SIG-M5 treated with dmso at 0.1 percent for 504 hours (cell line): Measurements from ENCODE around the gene RICTOR.

ENCODE experiments used
- DNase-seq: peaks from one replicate; lab custom pipeline; 2025; ENCODE audit not compliant: unreplicated experiment; lab: John Stamatoyannopoulos, UW

The RICTOR gene, protein sequence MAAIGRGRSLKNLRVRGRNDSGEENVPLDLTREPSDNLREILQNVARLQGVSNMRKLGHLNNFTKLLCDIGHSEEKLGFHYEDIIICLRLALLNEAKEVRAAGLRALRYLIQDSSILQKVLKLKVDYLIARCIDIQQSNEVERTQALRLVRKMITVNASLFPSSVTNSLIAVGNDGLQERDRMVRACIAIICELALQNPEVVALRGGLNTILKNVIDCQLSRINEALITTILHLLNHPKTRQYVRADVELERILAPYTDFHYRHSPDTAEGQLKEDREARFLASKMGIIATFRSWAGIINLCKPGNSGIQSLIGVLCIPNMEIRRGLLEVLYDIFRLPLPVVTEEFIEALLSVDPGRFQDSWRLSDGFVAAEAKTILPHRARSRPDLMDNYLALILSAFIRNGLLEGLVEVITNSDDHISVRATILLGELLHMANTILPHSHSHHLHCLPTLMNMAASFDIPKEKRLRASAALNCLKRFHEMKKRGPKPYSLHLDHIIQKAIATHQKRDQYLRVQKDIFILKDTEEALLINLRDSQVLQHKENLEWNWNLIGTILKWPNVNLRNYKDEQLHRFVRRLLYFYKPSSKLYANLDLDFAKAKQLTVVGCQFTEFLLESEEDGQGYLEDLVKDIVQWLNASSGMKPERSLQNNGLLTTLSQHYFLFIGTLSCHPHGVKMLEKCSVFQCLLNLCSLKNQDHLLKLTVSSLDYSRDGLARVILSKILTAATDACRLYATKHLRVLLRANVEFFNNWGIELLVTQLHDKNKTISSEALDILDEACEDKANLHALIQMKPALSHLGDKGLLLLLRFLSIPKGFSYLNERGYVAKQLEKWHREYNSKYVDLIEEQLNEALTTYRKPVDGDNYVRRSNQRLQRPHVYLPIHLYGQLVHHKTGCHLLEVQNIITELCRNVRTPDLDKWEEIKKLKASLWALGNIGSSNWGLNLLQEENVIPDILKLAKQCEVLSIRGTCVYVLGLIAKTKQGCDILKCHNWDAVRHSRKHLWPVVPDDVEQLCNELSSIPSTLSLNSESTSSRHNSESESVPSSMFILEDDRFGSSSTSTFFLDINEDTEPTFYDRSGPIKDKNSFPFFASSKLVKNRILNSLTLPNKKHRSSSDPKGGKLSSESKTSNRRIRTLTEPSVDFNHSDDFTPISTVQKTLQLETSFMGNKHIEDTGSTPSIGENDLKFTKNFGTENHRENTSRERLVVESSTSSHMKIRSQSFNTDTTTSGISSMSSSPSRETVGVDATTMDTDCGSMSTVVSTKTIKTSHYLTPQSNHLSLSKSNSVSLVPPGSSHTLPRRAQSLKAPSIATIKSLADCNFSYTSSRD (N-terminal part only)

DNA sequence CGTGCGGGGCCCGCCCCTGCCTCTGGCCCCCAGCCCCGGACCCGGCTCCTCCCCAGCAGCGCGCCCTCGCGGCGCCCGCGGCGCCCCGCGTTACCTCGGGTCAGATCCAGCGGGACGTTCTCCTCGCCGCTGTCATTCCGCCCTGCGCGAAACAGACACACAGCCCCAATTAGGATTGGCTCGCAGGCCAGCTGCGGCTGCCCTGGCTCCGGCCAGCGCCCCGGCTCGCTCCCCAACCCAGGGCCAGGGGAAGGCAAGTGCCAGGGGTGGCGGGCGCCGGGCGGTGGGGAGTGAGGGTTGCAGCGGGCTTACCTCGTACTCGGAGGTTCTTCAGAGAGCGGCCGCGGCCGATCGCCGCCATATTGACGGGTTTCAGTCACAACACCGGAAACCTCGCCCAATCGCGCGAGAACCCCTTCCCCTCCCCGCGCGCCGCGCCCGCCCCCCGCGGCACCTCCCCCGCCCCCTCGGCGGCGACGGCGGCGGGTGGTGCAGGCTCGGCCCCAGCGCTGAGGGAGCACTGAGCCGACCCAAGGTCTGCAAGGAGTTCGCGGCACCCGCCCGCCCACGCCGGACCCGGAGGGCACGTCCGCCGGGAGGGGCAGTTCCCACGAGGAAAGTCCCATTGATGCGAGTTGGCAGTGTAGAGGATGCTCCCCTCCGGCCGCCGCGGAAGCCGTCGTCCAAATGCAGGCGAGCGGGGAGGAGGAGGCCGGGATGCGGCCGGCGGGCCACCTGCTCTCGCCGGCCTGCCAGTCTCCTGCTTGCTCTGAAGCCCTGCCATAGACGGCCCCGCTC is at the start of gene RICTOR:
Gene RICTOR (minus strand): TSS at position 383 of the 798 bp plus-strand sequence. CDS start 22 bp downstream, at position 361.
- peak; percentile 80 for DNase-seq

DNA sequence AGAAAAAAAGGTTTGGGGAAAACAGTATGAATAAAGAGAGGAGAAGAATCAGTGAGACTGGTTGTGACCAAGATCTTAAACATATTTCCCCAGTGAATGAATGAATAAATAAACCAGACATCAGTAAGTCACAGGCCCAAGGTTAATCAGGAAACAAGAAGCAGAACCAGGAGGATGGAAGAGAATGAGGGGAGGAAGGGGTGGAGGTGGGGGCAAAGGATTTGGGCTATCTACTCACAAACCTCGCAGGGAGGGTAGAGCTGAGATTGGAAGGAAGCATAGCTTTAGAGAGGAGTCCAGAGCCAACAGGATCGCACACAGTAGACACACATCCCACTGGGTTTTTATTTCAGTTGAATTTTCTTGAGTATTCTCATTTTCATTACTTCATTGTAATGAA is 47.7 kb upstream of the RICTOR start:
- DNase-seq = no peak

DNA sequence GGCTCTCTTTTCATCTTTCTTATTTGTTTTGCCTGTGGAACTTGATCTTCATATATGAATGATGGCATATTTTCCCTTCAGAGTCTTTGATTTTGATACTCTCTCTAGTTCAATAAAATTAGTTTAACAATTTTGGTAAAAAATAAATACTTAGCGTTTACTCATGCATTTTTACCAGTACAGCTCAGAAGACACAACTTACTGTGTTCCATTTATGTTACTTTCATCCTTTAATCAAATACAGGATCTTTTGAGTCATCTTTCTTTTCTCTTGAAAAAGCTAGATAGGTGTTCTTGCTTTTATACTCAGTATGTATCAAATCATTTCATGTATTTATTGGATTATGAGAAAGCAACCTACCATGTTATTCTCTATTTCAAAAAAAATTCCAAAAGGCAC is 47.1 kb upstream of the RICTOR start:
- DNase-seq = no peak

DNA sequence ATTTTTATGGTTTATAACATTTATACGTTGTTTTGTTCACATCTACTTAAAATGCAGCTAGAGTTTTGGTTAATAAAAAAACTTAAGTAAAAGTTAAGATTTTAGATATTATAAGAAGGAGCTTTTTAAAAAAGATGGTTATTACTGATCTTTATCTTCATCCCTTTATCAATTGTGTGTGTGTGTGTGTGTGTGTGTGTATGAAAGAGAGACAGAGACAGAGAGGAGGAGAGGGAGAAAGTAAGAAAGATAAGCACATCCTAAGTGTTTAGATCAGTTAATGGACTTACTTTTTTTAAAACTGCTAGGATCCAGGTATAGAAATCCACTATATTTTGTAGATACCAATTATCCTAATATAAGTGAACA is 45.8 kb upstream of the RICTOR start:
- no peak for DNase-seq

DNA sequence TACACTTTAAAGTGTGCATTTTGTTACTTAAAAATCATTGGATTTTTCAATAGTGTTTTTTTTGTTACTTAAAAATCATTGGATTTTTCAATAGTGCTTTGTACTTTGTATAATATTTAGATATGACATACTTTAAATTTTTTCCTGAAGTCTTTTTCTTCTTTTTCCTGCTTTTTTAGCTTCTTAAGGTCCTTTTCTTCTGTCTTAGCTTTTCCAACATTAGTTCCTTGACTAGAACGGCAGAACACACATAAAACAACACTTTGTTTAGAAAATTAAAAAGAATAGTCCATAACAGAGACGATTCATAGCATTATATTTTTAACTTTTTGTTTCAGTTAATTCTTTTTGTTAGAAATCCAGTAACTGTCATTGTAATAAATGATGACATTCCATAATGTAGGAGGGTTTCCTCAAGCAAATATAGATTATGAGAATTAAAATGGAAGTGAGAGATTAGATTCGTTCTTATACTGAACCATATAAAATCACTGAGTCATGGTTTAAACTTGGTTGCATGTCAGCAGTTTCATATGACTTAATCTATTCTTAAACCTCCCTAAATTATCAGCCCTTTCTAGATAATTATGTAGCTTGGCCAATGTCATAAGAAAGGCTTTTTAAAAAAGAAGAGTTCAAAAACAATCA is 45.3 kb upstream of the RICTOR start:
- no peak for DNase-seq

DNA sequence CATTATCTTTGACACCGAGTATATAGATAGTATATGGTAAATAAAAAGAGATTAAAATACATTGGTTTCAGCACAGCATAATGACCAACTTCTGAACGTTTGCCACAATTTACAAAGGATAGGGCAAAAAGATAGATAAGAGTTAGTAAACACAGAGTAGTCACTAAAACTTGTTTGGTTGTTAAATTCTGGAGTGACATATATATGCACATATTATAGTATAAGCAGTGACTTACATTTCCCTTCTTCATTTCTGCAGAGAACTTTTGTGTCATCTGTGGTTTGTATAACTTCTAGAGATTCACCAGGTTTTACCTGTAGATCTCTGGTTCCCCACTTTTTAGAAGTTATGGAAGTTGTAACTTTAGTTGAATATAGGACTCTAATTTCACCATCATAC is 44.4 kb upstream of the RICTOR start:
- no peak for DNase-seq

DNA sequence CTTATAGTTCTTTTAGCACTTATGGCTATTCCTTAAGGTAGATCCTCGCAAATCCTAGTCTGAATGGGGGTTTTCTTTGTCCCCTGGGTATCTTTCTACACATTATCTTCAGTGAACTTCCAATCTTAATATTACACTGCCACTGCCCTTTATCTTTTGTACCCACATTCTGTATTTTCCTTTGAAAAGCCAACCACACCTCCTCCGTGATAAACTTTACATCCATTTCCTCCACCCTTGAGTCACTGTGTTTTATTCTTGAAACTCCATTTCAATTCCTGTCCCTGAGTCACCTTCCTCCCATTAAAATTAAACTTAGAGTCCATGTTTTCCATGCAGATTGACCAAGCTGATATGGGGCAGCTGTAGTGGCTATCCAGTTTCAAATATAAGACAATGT is 43.2 kb upstream of the RICTOR start:
- DNase-seq = no peak

DNA sequence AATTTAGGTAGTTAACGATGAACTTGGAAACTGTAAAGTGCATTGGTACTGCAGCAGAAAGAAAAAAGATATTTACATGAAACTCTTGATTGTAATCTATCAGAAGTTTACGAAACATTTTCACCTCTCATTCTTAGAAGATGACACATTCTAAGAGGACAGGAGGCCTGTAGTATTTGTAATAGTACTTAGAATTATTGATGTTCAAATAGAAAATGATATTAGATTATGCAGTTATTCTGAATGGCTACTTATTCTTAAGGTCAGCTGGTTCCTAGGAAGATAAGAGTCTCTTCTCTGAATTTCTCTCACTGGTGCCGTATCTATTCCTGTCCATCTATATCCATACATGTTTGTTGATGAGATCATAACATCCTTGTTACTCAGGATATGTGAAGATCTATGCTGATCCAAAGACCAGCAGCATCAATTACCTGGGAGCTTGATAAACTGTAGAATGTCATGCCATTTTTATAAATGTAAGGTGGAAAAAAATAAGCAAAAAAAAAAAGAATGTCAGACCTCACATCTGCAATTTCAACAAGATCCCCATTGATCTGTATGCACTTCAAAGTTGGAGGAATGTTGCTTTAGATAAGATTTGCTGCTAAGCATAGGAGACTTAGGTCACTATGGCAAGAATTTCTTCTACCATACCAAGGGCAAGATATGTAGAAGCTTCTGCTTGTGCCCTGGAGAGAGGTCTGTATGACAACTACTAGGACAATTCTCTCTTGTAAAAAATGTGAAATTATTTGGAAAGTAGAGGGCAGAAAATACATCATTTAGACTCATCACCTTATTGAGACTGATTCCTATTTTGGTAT is 42.4 kb upstream of the RICTOR start:
- DNase-seq = no peak

DNA sequence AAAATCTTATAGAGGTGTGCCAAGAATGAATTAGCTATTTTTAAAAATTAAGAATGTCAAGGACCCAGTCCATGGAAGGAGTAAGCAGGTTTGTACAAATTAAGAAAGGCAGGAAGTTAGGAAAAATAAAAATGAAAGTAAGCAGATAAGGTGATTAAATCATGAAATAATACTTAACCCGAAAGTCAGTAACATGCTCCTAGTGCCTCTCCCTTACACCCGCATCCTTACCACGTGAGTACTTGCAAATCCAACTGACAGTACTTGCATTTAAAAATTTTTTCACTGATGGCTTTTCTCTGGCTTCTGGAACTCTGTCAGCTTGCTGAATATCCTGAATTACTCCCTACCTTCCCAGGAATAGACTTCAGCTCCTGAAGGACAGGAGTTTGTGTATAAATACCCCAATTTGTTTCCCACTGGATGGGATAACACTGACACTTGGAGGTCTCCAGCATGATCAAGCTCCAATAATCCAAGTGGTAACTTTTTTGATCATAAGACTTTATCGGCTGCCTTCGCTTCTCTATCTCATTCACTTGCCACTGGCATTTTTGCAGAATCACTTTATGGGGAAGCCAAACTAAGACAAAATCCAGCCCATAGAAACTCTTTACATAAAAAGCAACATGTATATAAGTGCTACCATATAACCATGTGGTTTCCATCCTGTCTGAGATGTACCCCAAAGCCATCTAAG is 41.6 kb upstream of the RICTOR start:
- DNase-seq = no peak

DNA sequence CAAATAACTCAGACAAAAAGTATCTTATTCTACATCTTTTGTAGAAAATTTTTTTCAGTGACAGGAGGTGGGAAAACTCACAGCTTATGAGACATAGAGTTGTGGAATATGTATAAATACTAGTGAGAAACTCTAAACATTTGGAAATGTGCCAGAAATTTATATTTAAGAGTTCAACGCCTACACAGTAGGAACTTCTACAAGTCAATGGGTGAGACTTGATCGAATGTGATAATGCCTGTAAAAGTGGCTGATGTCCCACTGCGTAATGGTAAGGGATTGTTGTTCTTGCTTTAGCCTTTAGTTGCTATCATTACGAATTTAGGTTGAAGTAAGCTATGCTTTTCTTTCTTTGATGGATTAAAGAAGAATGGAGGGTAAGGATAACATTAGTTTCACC is 40.0 kb upstream of the RICTOR start:
- no peak for DNase-seq

DNA sequence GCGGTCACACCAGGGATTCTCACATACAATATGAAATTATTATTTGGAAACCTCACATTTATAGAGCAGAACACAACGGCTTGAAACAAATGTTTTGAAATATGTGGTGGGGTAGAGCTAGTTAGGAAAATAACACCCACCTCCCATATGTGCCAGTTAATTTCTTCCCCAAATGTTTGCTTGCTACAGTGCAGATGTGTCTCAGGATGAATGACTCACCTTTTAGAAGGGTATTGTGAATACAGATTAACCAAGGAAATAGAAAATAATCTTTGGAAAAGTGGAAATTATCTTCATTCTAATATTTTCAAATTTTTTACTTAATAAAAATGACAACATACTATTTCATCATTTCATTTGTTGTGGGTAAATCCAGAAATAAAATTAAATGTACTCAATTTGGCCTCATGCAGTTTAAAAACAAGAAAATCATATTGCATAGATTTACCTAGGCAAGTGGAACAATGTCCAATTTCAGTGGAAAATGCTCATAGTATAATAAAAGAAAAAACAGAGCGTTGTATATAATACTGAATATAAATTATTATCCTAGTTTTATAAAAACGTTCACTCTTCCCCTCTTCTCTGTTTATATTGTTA is 39.3 kb upstream of the RICTOR start:
- no peak for DNase-seq

DNA sequence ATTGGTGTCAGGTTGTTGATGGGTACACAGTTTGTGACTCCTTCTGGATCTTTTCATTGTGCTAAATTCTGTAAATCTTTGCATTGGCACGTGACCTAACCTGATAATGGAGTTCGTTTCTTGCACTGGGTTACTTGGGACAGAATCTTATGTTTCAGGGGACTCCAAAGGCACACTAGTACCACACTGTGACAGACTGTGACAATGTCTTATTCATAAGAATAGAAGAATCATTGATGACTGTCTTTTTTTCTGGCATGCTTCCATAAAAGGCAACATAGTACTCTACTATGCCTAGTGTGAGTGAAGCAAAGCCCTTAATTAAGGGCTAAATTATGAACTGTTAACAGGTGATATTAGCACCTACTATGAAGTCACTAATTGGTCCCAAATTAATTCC is 35.4 kb upstream of the RICTOR start:
- no peak for DNase-seq

DNA sequence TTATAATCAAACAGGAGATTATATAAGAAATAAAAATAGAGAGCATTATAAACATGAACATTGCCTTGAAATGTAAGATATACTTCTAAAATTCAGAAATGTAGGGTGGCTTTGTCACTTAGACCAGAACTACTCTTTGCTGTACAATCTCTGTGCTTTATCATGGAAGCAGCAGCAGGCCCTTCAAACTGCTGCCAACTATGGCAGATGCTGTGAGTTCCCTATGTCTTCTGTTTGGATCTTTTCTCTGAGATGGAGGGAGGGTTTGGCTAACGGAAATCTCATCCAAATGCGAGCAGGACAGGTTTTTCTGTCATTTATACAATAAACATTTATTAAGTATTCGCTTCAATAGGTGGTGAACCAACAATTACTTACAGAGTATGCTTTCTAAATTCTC is 34.8 kb upstream of the RICTOR start:
- no peak for DNase-seq

DNA sequence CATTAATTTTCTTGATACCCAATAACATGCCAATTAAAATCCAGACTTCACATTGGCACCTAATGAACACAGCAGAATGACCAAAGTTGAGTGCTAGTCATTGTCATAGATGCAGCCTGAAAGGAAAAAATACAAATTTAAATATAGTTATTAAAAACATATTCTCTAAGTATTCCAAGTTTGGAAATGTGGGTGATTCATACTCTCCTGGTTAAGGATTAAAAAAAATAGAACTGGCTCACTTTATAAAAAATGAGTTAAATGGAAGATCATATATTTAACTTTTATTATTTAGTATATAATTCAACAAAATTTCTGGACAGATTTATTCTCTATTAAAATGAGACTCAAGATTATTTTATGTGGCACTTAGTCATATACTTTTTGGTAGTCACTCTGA is 33.2 kb upstream of the RICTOR start:
- no peak for DNase-seq

DNA sequence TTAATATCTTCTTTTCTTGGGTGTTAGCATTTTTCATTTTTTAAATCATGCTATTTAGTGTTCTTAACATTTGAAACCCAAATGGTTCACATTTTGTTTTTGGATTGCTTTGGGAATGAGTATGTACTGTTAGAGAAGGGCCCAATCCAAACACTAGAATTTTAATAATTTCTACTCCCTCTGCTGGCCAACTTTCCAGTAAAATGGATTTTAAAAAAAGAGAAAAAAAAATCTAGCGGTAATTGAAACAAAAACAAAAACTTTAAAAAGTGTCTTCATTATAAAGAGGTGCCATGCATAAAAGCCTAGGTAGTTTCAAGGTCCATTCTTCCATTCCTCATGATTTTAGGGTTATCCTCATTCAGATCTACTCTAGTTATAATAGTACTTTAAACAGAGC is 32.1 kb upstream of the RICTOR start:
- DNase-seq = no peak

DNA sequence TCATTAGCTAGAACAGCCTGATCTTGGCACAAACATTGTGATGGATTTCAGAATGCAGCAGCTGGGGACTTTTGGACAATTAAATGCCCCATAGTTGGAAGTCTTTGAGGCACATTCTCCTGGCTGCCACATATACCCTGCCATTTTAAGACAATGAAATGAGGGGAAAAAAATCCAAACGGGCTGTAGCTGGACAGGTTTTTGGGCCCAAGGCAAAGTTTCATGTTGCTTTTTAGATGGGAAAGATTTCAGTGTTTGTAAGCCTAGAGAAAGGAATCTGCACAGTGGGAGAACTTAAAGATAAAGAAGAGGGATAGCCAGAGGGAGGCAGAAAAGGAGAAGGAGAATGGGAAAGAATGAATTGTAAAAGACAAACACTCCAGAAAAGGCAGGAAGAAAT is 30.0 kb upstream of the RICTOR start:
- DNase-seq = no peak

DNA sequence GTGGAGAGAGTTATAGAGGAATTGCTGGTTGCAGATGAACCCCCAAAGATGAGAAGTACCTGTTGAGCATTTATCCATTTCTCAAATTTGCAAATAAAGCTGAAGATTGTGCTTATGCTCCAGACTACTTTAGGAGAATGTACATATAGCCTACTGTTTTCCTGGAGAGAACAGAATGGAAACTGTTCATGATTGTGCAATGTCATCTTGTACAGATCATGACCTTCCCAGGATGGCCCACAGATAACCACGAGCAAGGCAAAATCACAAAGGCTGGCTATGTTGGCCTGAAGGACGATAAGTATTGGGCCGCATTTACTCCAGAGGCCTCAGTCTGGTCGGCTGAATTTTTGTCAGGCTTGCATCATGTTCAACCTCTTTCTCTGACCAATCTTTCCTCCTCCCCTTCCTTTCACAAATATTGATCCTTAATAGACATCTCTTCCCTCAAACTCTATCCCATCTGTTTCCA is 28.5 kb upstream of the RICTOR start:
- no peak for DNase-seq

DNA sequence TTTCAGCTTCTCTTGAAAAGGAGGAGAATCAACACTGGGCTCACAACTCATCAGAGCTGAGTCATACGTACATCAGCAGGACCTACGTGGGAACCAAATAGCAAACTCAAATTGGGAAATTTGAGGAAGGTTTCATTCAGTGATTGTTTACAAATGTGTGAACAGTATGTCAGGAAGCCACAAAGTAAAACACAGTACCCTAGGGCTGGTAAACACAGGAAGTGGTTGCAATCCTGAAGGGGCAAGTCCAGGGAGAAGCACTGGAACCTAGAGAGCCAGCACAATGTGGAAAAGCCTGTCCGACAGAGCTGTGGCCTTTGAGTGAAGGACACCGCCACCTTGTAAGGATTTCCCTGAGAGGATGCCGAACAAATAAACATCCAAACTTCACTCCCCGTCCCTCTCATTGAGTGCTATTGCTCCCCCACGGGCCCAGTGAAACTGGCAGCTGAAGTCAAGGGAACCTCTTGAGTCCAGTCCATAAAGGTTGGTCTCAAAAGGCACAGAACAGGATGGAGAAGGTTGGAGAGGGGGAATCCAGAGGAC is 26.7 kb upstream of the RICTOR start:
- peak; percentile 42 for DNase-seq
